Parathyroid adenoma (tissue), 2 donors: ENCODE measurements around the gene SCARB2.

Experiments used
- H2AFZ ChIP-seq: fragments of 300-600 bp; sonication (generic); one replicate; pipeline ENCODE4 v1.7.0; 2017; ENCODE audit warnings: antibody characterized with exemption, mild to moderate bottlenecking
- H3K27ac ChIP-seq: fragments of 300-600 bp; sonication (generic); one replicate; pipeline ENCODE4 v1.7.0; 2017
- H3K27me3 ChIP-seq: fragments of 300-600 bp; sonication (generic); one replicate; pipeline ENCODE4 v1.7.0; 2017; ENCODE audit warnings: low read length; ENCODE audit not compliant: control insufficient read depth, insufficient read depth
- H3K36me3 ChIP-seq: fragments of 300-600 bp; sonication (generic); one replicate; pipeline ENCODE4 v1.7.0; 2017; ENCODE audit warnings: low read length; ENCODE audit not compliant: control insufficient read depth, insufficient read depth
- H3K4me1 ChIP-seq: fragments of 300-600 bp; sonication (generic); one replicate; pipeline ENCODE4 v1.7.0; 2017; ENCODE audit warnings: control low read depth
- H3K4me2 ChIP-seq: fragments of 300-600 bp; sonication (generic); one replicate; pipeline ENCODE4 v1.7.0; 2017; ENCODE audit warnings: low read length
- H3K4me3 ChIP-seq: fragments of 300-600 bp; sonication (generic); one replicate; pipeline ENCODE4 v1.7.0; 2017; ENCODE audit warnings: low read depth, low read length
- H3K79me2 ChIP-seq: fragments of 300-600 bp; sonication (generic); one replicate; pipeline ENCODE4 v1.7.0; 2017; ENCODE audit warnings: control low read depth
- H3K9ac ChIP-seq: fragments of 300-600 bp; sonication (generic); one replicate; pipeline ENCODE4 v1.7.0; 2017; ENCODE audit warnings: mild to moderate bottlenecking
- H3K9me3 ChIP-seq: fragments of 300-600 bp; sonication (generic); one replicate; pipeline ENCODE4 v1.7.0; 2017; ENCODE audit warnings: low read length; ENCODE audit not compliant: control insufficient read depth
- CTCF ChIP-seq: fragments of 300-600 bp; sonication (generic); IDR thresholded peaks from one replicate; pipeline ENCODE4 v1.7.0; 2017; ENCODE audit warnings: antibody characterized with exemption, mild to moderate bottlenecking
- donor health status: primary hyperparathyroidism.

SCARB2 gene

GRCh38 chr4:76224171-76224570 is 10.5 kb upstream of the SCARB2 start:
- Histone ChIP-seq H3K36me3 (no peaks in the 10 kb centered on the region), H3K9ac (no peak overlapping the region), H3K4me1 (no peaks in the 10 kb centered on the region), H3K4me2 (no peak overlapping the region), H3K79me2 (no peaks in the 10 kb centered on the region), H3K4me3 (no peak overlapping the region), H3K27ac (no peak overlapping the region), H2AFZ (no peak overlapping the region), H3K9me3 (no peaks in the 10 kb centered on the region), H3K27me3 (no peaks in the 10 kb centered on the region)
- no peak for TF ChIP-seq CTCF

- peaks cover 10% of the 10 kb centered on the region for H3K4me1 ChIP-seq
- no peaks in the 10 kb centered on the region for H3K9me3 ChIP-seq
- no peaks in the 10 kb centered on the region for H3K79me2 ChIP-seq
- H2AFZ ChIP-seq: no peak overlapping the region
- no peaks in the 10 kb centered on the region for H3K27me3 ChIP-seq
- H3K27ac ChIP-seq: no peak overlapping the region
- H3K4me3 ChIP-seq: no peak overlapping the region
- H3K36me3 ChIP-seq: no peaks in the 10 kb centered on the region
- H3K9ac ChIP-seq: no peak overlapping the region
- H3K4me2 ChIP-seq: no peak overlapping the region
- TF ChIP-seq CTCF: no peak
Measured at GRCh38 chr4:76219299-76220055, 5.9 kb upstream of the SCARB2 start.

- no peaks in the 10 kb centered on the region for H3K9me3 ChIP-seq
- H3K79me2 ChIP-seq: peaks cover 6% of the 10 kb centered on the region
- H3K36me3 ChIP-seq: no peaks in the 10 kb centered on the region
- no peak overlapping the region for H3K4me2 ChIP-seq
- no peak overlapping the region for H3K4me3 ChIP-seq
- H3K27me3 ChIP-seq: no peaks in the 10 kb centered on the region
- peaks cover 15% of the 10 kb centered on the region for H3K4me1 ChIP-seq
- no peak overlapping the region for H2AFZ ChIP-seq
- no peak for TF ChIP-seq CTCF
- H3K27ac ChIP-seq: no peak overlapping the region
- H3K9ac ChIP-seq: no peak overlapping the region
Measured at GRCh38 chr4:76216975-76217814, 3.6 kb upstream of the SCARB2 start.

- H3K4me2 ChIP-seq: no peak overlapping the region
- TF ChIP-seq CTCF: no peak
- no peaks in the 10 kb centered on the region for H3K27me3 ChIP-seq
- H3K9ac ChIP-seq: no peak overlapping the region
- H3K79me2 ChIP-seq: peaks cover 13% of the 10 kb centered on the region
- H3K36me3 ChIP-seq: no peaks in the 10 kb centered on the region
- H3K9me3 ChIP-seq: no peaks in the 10 kb centered on the region
- H3K27ac ChIP-seq: no peak overlapping the region
- no peak overlapping the region for H2AFZ ChIP-seq
- no peak overlapping the region for H3K4me3 ChIP-seq
- H3K4me1 ChIP-seq: peaks cover 15% of the 10 kb centered on the region
Measured at GRCh38 chr4:76216524-76216923, 2.9 kb upstream of the SCARB2 start.
